Astrocyte of the cerebellum (primary cell): ENCODE measurements around the gene S100PBP.
"Not testable (repeated sequence)": the region's sequence is repeated elsewhere in the genome, so short reads cannot be mapped to it uniquely, and the experiment has no call there.

ENCODE experiments used
- DNase-seq: peaks from one replicate; pipeline ENCODE4 v3.0.0-alpha.2; 2011; ENCODE audit warnings: low read depth
- H3K4me3 ChIP-seq: 2 replicates; pipeline ENCODE4 v1.5.1; 2011; ENCODE audit warnings: mild to moderate bottlenecking, low read depth, low read length, moderate library complexity
- CTCF ChIP-seq: IDR thresholded peaks from 2 replicates; pipeline ENCODE4 v1.5.1; 2012; ENCODE audit warnings: low read length, low read depth, moderate library complexity, mild to moderate bottlenecking; ENCODE audit errors: missing control alignments
- in situ Hi-C: cut with HindIII; loops from 2 replicates; pipeline ENCODE4 v1.10.0; 2017; ENCODE audit warnings: low sequenced_read_pairs

The S100PBP gene

GRCh38 chr1:32783851-32784250 lies 33.6 kb upstream of the S100PBP start:
- TF ChIP-seq CTCF = no peak
- H3K4me3 ChIP-seq = no peak overlapping the region
- in situ Hi-C loops = loop anchor here (5.0 kb wide), 1 partner anchor 72 kb away; no protein-coding TSS in a partner anchor
- DNase-seq = no peak

GRCh38 chr1:32784817-32785216 lies 32.6 kb upstream of the S100PBP start:
- no peak for DNase-seq
- H3K4me3 ChIP-seq = no peak overlapping the region
- in situ Hi-C loops = loop anchor here (5.0 kb wide), 1 partner anchor 73 kb away; no protein-coding TSS in a partner anchor
- no peak for TF ChIP-seq CTCF

GRCh38 chr1:32786856-32787255 lies 30.6 kb upstream of the S100PBP start:
- in situ Hi-C loops = no loop called here

GRCh38 chr1:32789356-32789755 lies 28.1 kb upstream of the S100PBP start:
- peak; percentile 74 for DNase-seq
- H3K4me3 ChIP-seq, in situ Hi-C loops: not testable (repeated sequence)

More at GRCh38 chr1:32786856-32787255, 30.6 kb upstream of the S100PBP start:
- peak; percentile 41 for TF ChIP-seq CTCF
- DNase-seq = no peak
- no peak overlapping the region for H3K4me3 ChIP-seq

- no peak for DNase-seq
- in situ Hi-C loops = no loop called here
- no peak overlapping the region for H3K4me3 ChIP-seq
- TF ChIP-seq CTCF = no peak
These were observed 25.6 kb upstream of the S100PBP start for GRCh38 chr1:32791881-32792280.

- H3K4me3 ChIP-seq, in situ Hi-C loops, DNase-seq: not testable (repeated sequence)
These were observed 21.7 kb upstream of the S100PBP start for GRCh38 chr1:32795763-32796162.

GRCh38 chr1:32797456-32797855 lies 20.0 kb upstream of the S100PBP start:
- no peak for DNase-seq
- no peak for TF ChIP-seq CTCF
- in situ Hi-C loops = no loop called here
- H3K4me3 ChIP-seq = no peak overlapping the region

GRCh38 chr1:32798191-32798590 lies 19.3 kb upstream of the S100PBP start:
- in situ Hi-C loops = no loop called here
- peak; percentile 70 for DNase-seq
- H3K4me3 ChIP-seq = no peak overlapping the region
- no peak for TF ChIP-seq CTCF
